H1 (cell line): ENCODE data around the gene DMBX1. TPM values are rescaled to one million over a fixed set of nuclear protein-coding genes. Genes with fewer than 3 reads are reported as not detected.

Source experiments
- CTCF ChIA-PET: fragments of 300-600 bp; sonication (Branson Sonifier 250); formaldehyde crosslinking; loops from one replicate; lab custom pipeline; 2021; ENCODE audit not compliant: partially characterized antibody; lab: Charles Lee
- POLR2A ChIA-PET: fragments of 300-600 bp; sonication (Branson Sonifier 250); formaldehyde crosslinking; loops from one replicate; lab custom pipeline; 2021; ENCODE audit warnings: inconsistent platforms; ENCODE audit not compliant: partially characterized antibody; lab: Charles Lee
- DNase-seq, 2 experiments: peaks; one replicate each; pipeline versions ENCODE4 v3.0.0 to v3.0.0-alpha.2; 2010 to 2022; ENCODE audit warnings: low spot score in 2 of 2, low read depth in 1 of 2, mixed read lengths in 1 of 2
- FAIRE-seq: peaks from 2 replicates; lab custom pipeline; 2011; peaks lifted over from hg19 to GRCh38; lab: Jason Lieb, UNC
- H2AFZ ChIP-seq: 2 replicates; pipeline ENCODE4 v1.8.1; 2012; ENCODE audit warnings: low read length, inconsistent platforms
- H2AK5ac ChIP-seq: 2 replicates; pipeline ENCODE4 v1.6.1; 2013; ENCODE audit warnings: low read depth, low read length
- H2BK120ac ChIP-seq: replicated peaks from 2 replicates; pipeline ENCODE3; 2013; ENCODE audit warnings: low read depth, low read length, inconsistent platforms
- H2BK12ac ChIP-seq: 2 replicates; pipeline ENCODE4 v1.6.1; 2013; ENCODE audit warnings: low read depth, low read length
- H2BK15ac ChIP-seq: 2 replicates; pipeline ENCODE4 v1.6.1; 2013; ENCODE audit warnings: low read length
- H2BK20ac ChIP-seq: 2 replicates; pipeline ENCODE4 v1.6.1; 2013; ENCODE audit warnings: low read length
- H2BK5ac ChIP-seq: 2 replicates; pipeline ENCODE4 v1.6.1; 2013; ENCODE audit warnings: low read depth, low read length
- H3K14ac ChIP-seq: 2 replicates; pipeline ENCODE4 v1.6.1; 2013; ENCODE audit warnings: inconsistent platforms; ENCODE audit not compliant: insufficient read length
- H3K18ac ChIP-seq: 2 replicates; pipeline ENCODE4 v1.6.1; 2013; ENCODE audit warnings: low read length; ENCODE audit errors: extremely low read depth
- H3K23ac ChIP-seq: 2 replicates; pipeline ENCODE4 v1.6.1; 2013; ENCODE audit warnings: inconsistent platforms; ENCODE audit not compliant: insufficient read length
- H3K23me2 ChIP-seq: 2 replicates; pipeline ENCODE4 v1.6.1; 2013; ENCODE audit warnings: low read depth, low read length
- H3K27ac ChIP-seq: 2 replicates; pipeline ENCODE4 v1.6.1; 2011; ENCODE audit warnings: low read depth, low read length, inconsistent platforms
- H3K27me3 ChIP-seq, 4 experiments: replicated peaks in 1 of 4; 1 replicate in 1 of 4; 2 replicates in 3 of 4; pipeline versions ENCODE4 v1.6.1 to v1.8.1; 2011 to 2013; ENCODE audit warnings: low read length in 3 of 4, mild to moderate bottlenecking in 3 of 4, inconsistent platforms in 2 of 4, mixed read lengths in 2 of 4, moderate library complexity in 1 of 4; ENCODE audit not compliant: control insufficient read depth in 3 of 4, insufficient read depth in 3 of 4; ENCODE audit errors: extremely low read depth in 1 of 4
- H3K36me3 ChIP-seq, 4 experiments: 2 replicates each; pipeline versions ENCODE4 v1.6.1 to v1.8.1; 2011 to 2013; ENCODE audit warnings: mild to moderate bottlenecking in 4 of 4, low read length in 3 of 4, moderate library complexity in 2 of 4, control low read depth in 1 of 4, inconsistent platforms in 1 of 4; ENCODE audit not compliant: insufficient read depth in 4 of 4, control insufficient read depth in 2 of 4
- H3K4ac ChIP-seq: replicated peaks from 2 replicates; pipeline ENCODE3; 2013; ENCODE audit warnings: low read length, low read depth, mixed read lengths, inconsistent platforms; ENCODE audit not compliant: insufficient read length
- H3K4me1 ChIP-seq, 4 experiments: replicated peaks in 1 of 4; 1 replicate in 1 of 4; 2 replicates in 3 of 4; pipeline versions ENCODE4 v1.6.1 to v1.8.1; 2011 to 2013; ENCODE audit warnings: low read length in 3 of 4, inconsistent platforms in 2 of 4, mixed read lengths in 1 of 4; ENCODE audit not compliant: insufficient read depth in 4 of 4, control insufficient read depth in 3 of 4
- H3K4me2 ChIP-seq, 2 experiments: 2 replicates each; pipeline versions ENCODE4 v1.6.1 to v1.8.1; 2011 to 2013; ENCODE audit warnings: low read depth in 2 of 2, low read length in 2 of 2, control low read depth in 1 of 2, inconsistent platforms in 1 of 2, mild to moderate bottlenecking in 1 of 2; ENCODE audit not compliant: insufficient read depth in 1 of 2
- H3K4me3 ChIP-seq, 4 experiments: fragments of 200-600, 300-600 bp in 1 of 4; sonication (generic), shearing (Covaris generic), sonication (Bioruptor Twin) in 1 of 4; 2 replicates each; pipeline versions ENCODE4 v1.5.1 to v1.8.1; 2011 to 2016; ENCODE audit warnings: low read length in 4 of 4, low read depth in 3 of 4, control low read depth in 2 of 4, inconsistent platforms in 2 of 4, mild to moderate bottlenecking in 2 of 4, mixed read lengths in 1 of 4, moderate library complexity in 1 of 4; ENCODE audit not compliant: insufficient read depth in 2 of 4; ENCODE audit errors: extremely low read depth in 1 of 4
- H3K56ac ChIP-seq: replicated peaks from 2 replicates; pipeline ENCODE3; 2013; ENCODE audit warnings: low read depth, mild to moderate bottlenecking, mixed read lengths, low read length, inconsistent platforms; ENCODE audit not compliant: insufficient read length
- H3K79me1 ChIP-seq: 2 replicates; pipeline ENCODE4 v1.6.1; 2013; ENCODE audit warnings: low read depth, low read length, control low read depth
- H3K79me2 ChIP-seq, 2 experiments: 2 replicates each; pipeline versions ENCODE4 v1.6.1 to v1.8.1; 2012 to 2013; ENCODE audit warnings: low read length in 2 of 2, mild to moderate bottlenecking in 2 of 2, inconsistent platforms in 1 of 2; ENCODE audit not compliant: insufficient read depth in 2 of 2, control insufficient read depth in 1 of 2
- H3K9ac ChIP-seq, 4 experiments: replicated peaks in 1 of 4; 1 replicate in 1 of 4; 2 replicates in 3 of 4; pipeline versions ENCODE4 v1.6.1 to v1.8.1; 2011 to 2013; ENCODE audit warnings: low read depth in 3 of 4, low read length in 3 of 4, control low read depth in 2 of 4, mild to moderate bottlenecking in 2 of 4, moderate library complexity in 2 of 4, inconsistent platforms in 1 of 4; ENCODE audit errors: extremely low read depth in 1 of 4
- H3K9me3 ChIP-seq, 2 experiments: 2 replicates each; pipeline versions ENCODE4 v1.6.1 to v1.8.1; 2012 to 2013; ENCODE audit warnings: mild to moderate bottlenecking in 2 of 2, moderate library complexity in 2 of 2, control low read depth in 1 of 2, inconsistent platforms in 1 of 2, low read depth in 1 of 2, low read length in 1 of 2, mixed read lengths in 1 of 2; ENCODE audit not compliant: insufficient read depth in 2 of 2
- H4K20me1 ChIP-seq, 2 experiments: replicated peaks in 1 of 2; 2 replicates each; pipeline versions ENCODE3 to v1.8.1; 2011 to 2013; ENCODE audit warnings: inconsistent platforms in 2 of 2, low read length in 2 of 2, mild to moderate bottlenecking in 1 of 2; ENCODE audit not compliant: insufficient read depth in 2 of 2, control insufficient read depth in 1 of 2
- H4K5ac ChIP-seq: 2 replicates; pipeline ENCODE4 v1.6.1; 2013; ENCODE audit warnings: low read length, low read depth, mixed read lengths, inconsistent platforms; ENCODE audit not compliant: insufficient read length
- H4K8ac ChIP-seq: 2 replicates; pipeline ENCODE4 v1.8.0; 2013; ENCODE audit warnings: mild to moderate bottlenecking, moderate library complexity, low read length, inconsistent platforms; ENCODE audit not compliant: insufficient read depth; ENCODE audit errors: extremely low read depth
- H4K91ac ChIP-seq: replicated peaks from 2 replicates; pipeline ENCODE3; 2013; ENCODE audit warnings: low read length, mixed read lengths, inconsistent platforms; ENCODE audit not compliant: insufficient read length
- ASH2L ChIP-seq: fragments of 200-600, 300-600 bp; sonication (generic); IDR thresholded peaks from one replicate; pipeline ENCODE4 v1.7.1; 2017; ENCODE audit warnings: low read length
- CBX8 ChIP-seq: fragments of 300-800, 300-1000 bp; sonication (generic); IDR thresholded peaks from 2 replicates; pipeline ENCODE4 v1.7.1; 2016; ENCODE audit warnings: low read depth, low read length, borderline replicate concordance
- EZH2 ChIP-seq: fragments of 200-600 bp; sonication (generic); IDR thresholded peaks from 2 replicates; pipeline ENCODE4 v1.7.1; 2012; ENCODE audit warnings: low read depth, mild to moderate bottlenecking, moderate library complexity, low read length, inconsistent platforms; ENCODE audit not compliant: severe bottlenecking
- KDM4A ChIP-seq: IDR thresholded peaks from one replicate; pipeline ENCODE4 v1.7.1; 2012; ENCODE audit warnings: low read depth, mild to moderate bottlenecking, moderate library complexity, low read length, inconsistent platforms; ENCODE audit not compliant: severe bottlenecking
- RNF2 ChIP-seq: fragments of 200-900, 300-1000 bp; sonication (generic); IDR thresholded peaks from 2 replicates; pipeline ENCODE4 v1.7.1; 2016; ENCODE audit warnings: borderline replicate concordance, low read depth, mild to moderate bottlenecking, antibody characterized with exemption, low read length; ENCODE audit not compliant: poor library complexity, severe bottlenecking; ENCODE audit errors: missing control alignments
- SP4 ChIP-seq: IDR thresholded peaks from 2 replicates; pipeline ENCODE4 v1.6.1; 2012; ENCODE audit warnings: low read length, inconsistent platforms
- SUZ12 ChIP-seq: fragments of 200-600 bp; sonication (generic); IDR thresholded peaks from 2 replicates; pipeline ENCODE4 v1.6.1; 2012; ENCODE audit warnings: mild to moderate bottlenecking, inconsistent platforms, low read length, moderate library complexity, mixed read lengths
- WGBS, 2 experiments: shearing (Covaris generic) in 1 of 2; methylation state at CpG; one replicate each; pipeline versions ENCODE4 v1.1.6 to v1.1.7; 2013 to 2015; ENCODE audit warnings: low lambda C conversion rate in 2 of 2, mixed read lengths in 2 of 2, inconsistent platforms in 1 of 2, low coverage in 1 of 2, missing lambda C conversion rate in 1 of 2; ENCODE audit not compliant: insufficient replicate concordance in 2 of 2, insufficient coverage in 1 of 2, insufficient read length in 1 of 2; ENCODE audit errors: extremely low coverage in 1 of 2, missing lambda C conversion rate in 1 of 2; 5-methylcytosine and 5-hydroxymethylcytosine counted together
- polyA plus RNA-seq, 7 experiments: library from polyadenylated mRNA; depleted of rRNA in 3 of 7; stranded (reverse) in 5 of 7; unstranded in 2 of 7; fragments of >200 nt in 5 of 7; fragments of 200-250 nt in 2 of 7; gene quantifications; 1 replicate in 5 of 7; 2 replicates in 1 of 7; 4 replicates in 1 of 7; pipeline versions ENCODE4 v1.2.1 to v1.2.3, GENCODE V29; 2011 to 2013; ENCODE audit warnings: missing spikeins in 2 of 7, mixed read lengths in 2 of 7
- total RNA-seq: library from RNA; stranded (reverse); fragmentation: NEBNext Ultra II Directional; extraction: Animal tissue kit (Norgen Biotek cat#: 25700); gene quantifications from 2 replicates; pipeline ENCODE4 v1.2.1, GENCODE V29; 2021

DMBX1 gene
- total and polyA plus RNA-seq, 2 of the 8 experiments (the other 6 are each of a cell fraction or from before 2014, with no cell fraction given) = 0.23 to 0.30 TPM

GRCh38 chr1:46490656-46491442 lies 1.2 kb downstream of the DMBX1 start:
- DNase-seq = peak in 1 of 2 experiments; percentile 69
- Histone ChIP-seq H3K14ac (no peak overlapping the region), H2BK5ac (peak overlapping the region; percentile 44; the same call in 1 of the 2 replicates), H3K4me2 (peak overlapping the region; percentile 81 to 88), H3K9me3 (no peaks in the 10 kb centered on the region), H2BK20ac (no peak overlapping the region), H3K56ac (no peak overlapping the region), H4K8ac (peak overlapping the region; percentile 42; the same call in 1 of the 2 replicates), H3K9ac (no peak overlapping the region), H3K79me1 (no peaks in the 10 kb centered on the region), H2BK120ac (no peak overlapping the region), H3K23ac (no peak overlapping the region), H3K27ac (no peak overlapping the region), H4K5ac (no peak overlapping the region), H2BK12ac (peak overlapping the region; percentile 84; the same call in 1 of the 2 replicates), H2AK5ac (no peak overlapping the region), H3K36me3 (no peaks in the 10 kb centered on the region; a peak in 1 of 8 replicates), H3K79me2 (no peaks in the 10 kb centered on the region), H3K4me3 (peak overlapping the region in 2 of 4 experiments; percentile 45 to 64; a peak in 3 of 8 replicates), H3K18ac (peak overlapping the region; percentile 71), H3K27me3 (peaks cover 85 to 100% (median 99%) of the 10 kb centered on the region in 4 experiments), H4K20me1 (peaks cover 5 to 27% of the 10 kb centered on the region in 2 experiments), H3K4ac (no peak overlapping the region), H2BK15ac (no peak overlapping the region), H3K23me2 (peaks cover 15% of the 10 kb centered on the region; the same call in 1 of the 2 replicates), H3K4me1 (peaks cover 11 to 47% (median 41%) of the 10 kb centered on the region in 4 experiments), H4K91ac (peak overlapping the region; percentile 30), H2AFZ (no peak overlapping the region)
- ChIA-PET CTCF (interaction anchor here (1.0 to 35.6 kb wide), 5 partner anchors 13 to 47 kb away, joined by 3 to 1068 read pairs (median 5); a partner anchor contains a TSS), POLR2A (interaction anchor here (1.3 kb wide), 1 partner anchor 10 kb away, joined by 6 read pairs; no protein-coding TSS in a partner anchor)
- FAIRE-seq = no peak
- TF ChIP-seq ASH2L (no peak), RNF2 (peak; percentile 99), EZH2 (peak; percentile 98), KDM4A (peak; percentile 16), SP4 (no peak), SUZ12 (peak; percentile 96), CBX8 (peak; percentile 100)
- 4% methylated on average over 47 of the region's 50 CpGs; no CpG with 5 or more reads in 1 of the 2 experiments for WGBS, 2 experiments
